Psoas muscle (tissue), 8 donors: Measurements from ENCODE around the gene ST14. TPM values are rescaled to one million over a fixed set of nuclear protein-coding genes. Genes with fewer than 3 reads are reported as not detected.

ENCODE experiments used
- ATAC-seq, 4 donors: fragments of 200-7000 bp; cut with Tn5 transposase; one replicate each; pipeline ENCODE4 v1.9.1; 2020; ENCODE audit warnings: moderate library complexity in 3 of 4, mild to moderate bottlenecking in 2 of 4
- DNase-seq, 2 donors: peaks; one replicate each; pipeline ENCODE4 v3.0.0-alpha.2; 2020
- H3K27ac ChIP-seq: fragments of 200-600 bp; one replicate; pipeline ENCODE4 v1.8.0; 2022
- H3K27me3 ChIP-seq, 3 donors: fragments of 200-600 bp in 1 of 3; one replicate each; pipeline versions ENCODE4 v1.6.1 to v1.8.0; 2013 to 2022; ENCODE audit warnings: low read length in 2 of 3, mild to moderate bottlenecking in 2 of 3, moderate library complexity in 1 of 3; ENCODE audit not compliant: insufficient read depth in 3 of 3
- H3K36me3 ChIP-seq, 2 donors: fragments of 200-600 bp in 1 of 2; one replicate each; pipeline versions ENCODE4 v1.6.1 to v1.8.0; 2013 to 2022; ENCODE audit warnings: low read depth in 1 of 2, mild to moderate bottlenecking in 1 of 2, moderate library complexity in 1 of 2; ENCODE audit not compliant: insufficient read depth in 1 of 2
- H3K4me1 ChIP-seq: fragments of 200-600 bp; one replicate; pipeline ENCODE4 v1.8.0; 2022
- H3K4me3 ChIP-seq: fragments of 200-600 bp; one replicate; pipeline ENCODE4 v1.8.0; 2022; ENCODE audit warnings: mild to moderate bottlenecking
- H3K9me3 ChIP-seq: fragments of 200-600 bp; one replicate; pipeline ENCODE4 v1.8.0; 2022
- CTCF ChIP-seq: fragments of 200-600 bp; IDR thresholded peaks from one replicate; pipeline ENCODE4 v1.8.0; 2022; ENCODE audit warnings: antibody characterized with exemption
- WGBS, 3 donors: extraction: QIAGEN DNeasy Blood & Tissue Kit; methylation state at CpG; one replicate each; pipeline versions ENCODE4 v1.1.6 to v1.1.7; 2013; 5-methylcytosine and 5-hydroxymethylcytosine counted together
- intact Hi-C, 2 donors: fragments of 100-400 bp; cut with DNase I; formaldehyde crosslinking; loops; one replicate each; pipeline versions ENCODE4 v1.11.0 to v1.14.2; 2022
- polyA plus RNA-seq, 3 donors: library from polyadenylated mRNA; stranded (reverse); fragments of 200-250 nt; gene quantifications; one replicate each; pipeline ENCODE4 v1.2.3, GENCODE V29; 2013
- total RNA-seq, 4 donors: library from RNA; stranded (reverse); fragmentation: NEBNext Ultra II Directional in 2 of 4; extraction: Animal tissue kit (Norgen Biotek cat#: 25700) in 2 of 4; gene quantifications; one replicate each; pipeline versions ENCODE4 v1.2.1 to v1.2.4, GENCODE V29; 2021 to 2023
- donor health status: healthy with polysubstance abuse.
- donor health status: DM: no; HTN: no; CAD: no; lungs with moderate emphysema.
- donor health status: Bipolar disorder and iron deficiency.
- donor health status: healthy.
- donor health status: DM: yes; HTN: yes; CAD: no.
- donor health status: DM: no; HTN: no; CAD: no.
- donor health status: DM: no; HTN: no; CAD: no.
- donor health status: DM: yes; HTN: yes; CAD: no.

Gene ST14
- total and polyA plus RNA-seq, 7 donors: 0.22 to 0.77 (median 0.51) TPM

GRCh38 chr11:130199792-130200191 lies 40.2 kb downstream of the ST14 start:
- WGBS, 3 donors: 88 to 91% (median 90%) methylated on average over 12 of the region's 12 CpGs
- ATAC-seq (no peak), DNase-seq (no peak)
- H3K27me3 ChIP-seq: no peaks in the 10 kb centered on the region
- H3K9me3 ChIP-seq: no peaks in the 10 kb centered on the region
- TF ChIP-seq CTCF: no peak
- H3K4me3 ChIP-seq: no peak overlapping the region
- intact Hi-C loops: no loop called here
- H3K27ac ChIP-seq: no peak overlapping the region
- no peaks in the 10 kb centered on the region for H3K36me3 ChIP-seq
- no peaks in the 10 kb centered on the region for H3K4me1 ChIP-seq

- no peak for ATAC-seq
- Histone ChIP-seq H3K4me1 (no peaks in the 10 kb centered on the region), H3K27me3 (no peaks in the 10 kb centered on the region), H3K4me3 (no peak overlapping the region), H3K27ac (no peak overlapping the region), H3K9me3 (no peaks in the 10 kb centered on the region), H3K36me3 (no peaks in the 10 kb centered on the region)
- TF ChIP-seq CTCF: no peak
- WGBS, 3 donors: 80 to 95% (median 93%) methylated on average over 7 of the region's 7 CpGs
- no peak for DNase-seq
- intact Hi-C loops: no loop called here
Observed at GRCh38 chr11:130201026-130201425, 41.4 kb downstream of the ST14 start.

- Histone ChIP-seq H3K4me3 (no peak overlapping the region), H3K27me3 (peaks cover 0 to 2% (median 0%) of the 10 kb centered on the region in 3 donors), H3K4me1 (no peaks in the 10 kb centered on the region), H3K27ac (no peak overlapping the region), H3K36me3 (no peaks in the 10 kb centered on the region), H3K9me3 (no peaks in the 10 kb centered on the region)
- 66 to 83% (median 77%) methylated on average over 12 of the region's 12 CpGs for WGBS, 3 donors
- ATAC-seq (no peak), DNase-seq (no peak)
- TF ChIP-seq CTCF: no peak
- intact Hi-C loops: no loop called here
Observed at GRCh38 chr11:130202009-130202817, 42.6 kb downstream of the ST14 start.

- DNase-seq: no peak
- intact Hi-C loops: no loop called here
- 83 to 89% (median 88%) methylated on average over 25 of the region's 25 CpGs for WGBS, 3 donors
- Histone ChIP-seq H3K36me3 (no peaks in the 10 kb centered on the region), H3K27me3 (peaks cover 0 to 2% (median 0%) of the 10 kb centered on the region in 3 donors), H3K4me1 (no peaks in the 10 kb centered on the region), H3K4me3 (no peak overlapping the region), H3K27ac (no peak overlapping the region), H3K9me3 (no peaks in the 10 kb centered on the region)
- ATAC-seq: no peak
- TF ChIP-seq CTCF: no peak
Observed at GRCh38 chr11:130202818-130203689, 43.5 kb downstream of the ST14 start.
